ENCODE data around the gene SLC1A5.
"Not testable (repeated sequence)": the region's sequence is repeated elsewhere in the genome, so short reads cannot be mapped to it uniquely, and the experiment has no call there.

The SLC1A5 gene

DNA sequence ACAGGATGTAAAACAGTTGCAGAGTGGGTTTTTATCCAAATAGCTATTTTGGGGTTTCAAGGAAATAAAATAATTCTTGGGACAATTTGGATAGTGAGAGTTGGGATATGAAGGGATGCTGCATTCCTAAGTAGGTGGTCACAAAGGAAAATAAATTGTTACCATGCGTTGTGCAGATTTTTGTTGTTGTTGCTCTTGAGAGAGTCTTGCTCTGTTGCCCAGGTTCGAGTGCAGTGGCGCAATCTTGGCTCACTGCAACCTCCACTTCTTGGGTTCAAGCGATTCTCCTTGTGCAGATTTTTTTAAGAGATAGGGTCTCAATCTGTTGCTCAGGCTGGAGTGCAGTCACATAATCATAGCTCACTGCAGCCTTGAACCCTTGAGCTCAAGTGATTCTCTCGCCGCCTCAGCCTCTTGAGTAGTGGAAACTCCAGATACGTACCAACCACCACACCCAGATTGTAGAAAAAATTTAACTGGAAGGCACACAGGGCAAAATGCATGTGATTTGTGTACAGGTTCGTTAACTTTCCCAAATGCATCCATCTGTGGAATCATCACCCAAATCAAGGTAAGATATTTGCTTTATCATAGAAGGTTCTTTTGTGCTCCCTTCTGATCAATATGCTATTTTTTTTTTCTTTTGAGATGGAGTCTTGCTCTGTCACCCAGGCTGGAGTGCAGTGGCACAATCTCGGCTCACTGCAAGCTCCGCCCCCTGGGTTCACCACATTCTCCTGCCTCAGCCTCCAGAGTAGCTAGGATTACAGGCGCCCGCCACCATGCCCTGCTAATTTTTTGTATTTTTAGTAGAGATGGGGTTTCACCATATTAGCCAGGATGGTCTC, 16.0 kb downstream of the SLC1A5 start:
- no peak for DNase-seq (ENCODE audit: low read depth in 3 of 3)

DNA sequence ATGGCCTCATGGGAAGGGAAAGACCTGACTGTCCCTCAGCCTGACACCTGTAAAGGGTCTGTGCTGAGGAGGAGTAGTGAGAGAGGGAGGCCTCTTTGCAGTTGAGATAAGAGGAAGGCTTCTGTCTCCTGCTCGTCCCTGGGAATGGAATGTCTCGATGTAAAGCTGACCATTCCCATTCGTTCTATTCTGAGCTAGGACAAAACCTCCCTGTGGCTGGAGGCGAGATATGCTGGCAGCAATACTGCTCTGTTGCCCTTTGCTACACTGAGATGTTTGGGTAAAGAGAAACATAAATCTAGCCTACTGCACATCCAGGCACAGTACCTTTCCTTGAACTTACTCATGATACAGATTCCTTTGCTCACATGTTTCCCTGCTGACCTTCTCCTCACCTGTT, 19.6 kb downstream of the SLC1A5 start:
- DNase-seq (ENCODE audit: low read depth in 3 of 3): not testable (repeated sequence)

DNA sequence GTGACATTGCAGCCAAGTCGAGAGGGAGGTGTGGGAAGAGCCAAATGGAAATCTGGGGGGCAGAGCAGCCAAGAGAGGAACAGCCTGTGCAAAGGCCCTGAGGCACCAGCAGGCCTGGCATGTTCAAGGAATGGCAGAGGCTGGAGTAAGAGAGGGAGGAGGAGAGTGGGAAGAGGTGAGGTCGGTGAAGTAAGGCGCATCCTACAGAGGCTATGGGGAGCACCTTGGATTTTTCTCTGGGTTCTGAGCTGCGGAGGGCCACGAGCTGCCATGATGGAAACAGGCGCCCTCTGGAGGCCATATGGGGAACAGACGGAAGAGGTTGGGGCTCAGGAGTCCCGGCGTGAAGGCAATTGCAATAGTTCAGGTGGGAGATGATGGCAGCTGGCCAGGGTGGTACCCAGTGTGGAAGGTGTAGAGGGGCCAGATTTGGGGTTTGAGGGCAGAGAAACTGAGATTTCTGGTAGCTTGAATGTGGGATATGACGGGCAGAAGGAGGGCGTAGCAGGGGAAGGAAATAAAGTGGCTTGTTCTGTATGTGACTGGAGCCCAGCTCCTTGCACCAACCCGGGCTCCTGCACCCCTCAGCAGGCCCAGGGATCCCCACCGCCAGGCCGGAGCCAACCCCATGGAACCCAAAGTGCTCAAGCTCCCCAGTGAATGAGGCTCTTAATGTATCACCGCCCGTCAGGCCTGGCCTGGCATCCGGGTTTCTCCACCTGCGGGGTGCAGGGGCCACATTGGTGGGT, 21.7 kb downstream of the SLC1A5 start:
- DNase-seq (ENCODE audit: low read depth in 3 of 3): no peak

DNA sequence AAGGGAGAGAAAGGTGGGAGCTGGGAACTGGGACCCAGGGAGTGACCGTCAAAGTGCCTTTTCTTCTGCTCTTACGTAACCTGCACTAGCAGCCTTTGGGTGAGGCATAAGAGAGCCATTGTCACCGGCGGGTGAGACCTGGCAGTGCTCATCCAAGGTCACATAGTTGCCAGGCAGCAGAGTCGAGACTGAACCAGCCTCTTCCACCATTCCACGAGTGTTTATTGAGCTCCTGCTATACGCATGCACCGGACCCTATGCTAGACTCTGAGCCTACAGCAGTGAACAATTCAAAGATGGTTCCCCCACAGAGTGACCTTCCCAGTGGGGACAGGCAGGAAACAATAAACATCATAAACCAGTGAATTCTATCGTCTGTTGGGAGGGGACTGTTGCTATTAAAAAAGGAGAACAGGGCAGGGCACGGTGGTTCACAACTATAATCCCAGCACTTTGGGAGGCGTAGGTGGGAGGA, 23.5 kb downstream of the SLC1A5 start:
- no peak for DNase-seq (ENCODE audit: low read depth in 3 of 3)

DNA sequence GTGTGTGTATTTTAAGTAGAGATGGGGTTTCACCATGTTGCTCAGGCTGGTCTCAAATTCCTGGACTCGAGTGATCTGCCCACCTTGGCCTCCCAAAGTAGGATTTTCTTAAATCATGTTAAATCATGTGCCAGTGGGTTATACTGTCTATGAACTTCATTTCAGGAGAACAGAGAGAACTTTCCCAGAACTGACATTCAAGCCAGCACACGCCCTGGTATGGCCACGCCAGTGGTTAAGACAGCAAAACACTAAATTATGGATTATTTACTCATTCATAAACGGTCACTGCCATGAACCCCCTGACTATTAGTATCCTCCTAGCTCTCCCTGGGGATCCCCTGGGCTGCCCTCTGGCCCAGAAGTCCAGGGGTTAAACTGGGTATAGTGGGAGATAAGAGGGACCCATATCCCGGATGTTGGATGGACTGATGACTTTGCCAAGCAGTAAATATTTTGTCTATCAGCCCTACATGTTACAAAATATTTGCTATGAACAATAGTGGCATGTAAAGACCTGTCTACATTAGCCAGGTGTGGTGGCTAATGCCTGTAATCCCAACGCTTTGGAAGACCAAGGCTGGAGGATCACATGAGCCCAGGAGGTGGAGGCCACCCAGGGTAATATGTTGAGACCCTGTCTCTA, 26.0 kb downstream of the SLC1A5 start:
- DNase-seq (ENCODE audit: low read depth in 3 of 3): no peak

DNA sequence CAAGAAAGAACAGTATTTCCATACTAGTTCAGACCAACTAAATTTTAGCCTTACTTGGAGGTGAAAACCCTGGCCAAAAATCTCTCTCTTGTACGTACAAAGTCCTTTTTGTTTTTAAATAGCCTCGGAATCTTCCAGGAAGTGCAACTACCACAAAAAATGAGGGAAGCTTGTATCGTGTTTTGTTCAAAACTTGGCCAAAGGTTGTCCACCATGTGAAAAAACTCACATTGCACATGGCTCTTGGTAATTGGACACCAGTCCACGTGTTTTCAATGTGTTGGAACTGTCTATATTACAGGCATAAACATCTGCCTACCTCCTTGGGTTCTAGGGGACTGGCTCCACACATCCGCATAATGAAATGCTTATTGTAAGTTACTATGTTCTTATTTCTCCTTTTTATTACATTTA, 27.0 kb downstream of the SLC1A5 start:
- DNase-seq (ENCODE audit: low read depth in 3 of 3): no peak

DNA sequence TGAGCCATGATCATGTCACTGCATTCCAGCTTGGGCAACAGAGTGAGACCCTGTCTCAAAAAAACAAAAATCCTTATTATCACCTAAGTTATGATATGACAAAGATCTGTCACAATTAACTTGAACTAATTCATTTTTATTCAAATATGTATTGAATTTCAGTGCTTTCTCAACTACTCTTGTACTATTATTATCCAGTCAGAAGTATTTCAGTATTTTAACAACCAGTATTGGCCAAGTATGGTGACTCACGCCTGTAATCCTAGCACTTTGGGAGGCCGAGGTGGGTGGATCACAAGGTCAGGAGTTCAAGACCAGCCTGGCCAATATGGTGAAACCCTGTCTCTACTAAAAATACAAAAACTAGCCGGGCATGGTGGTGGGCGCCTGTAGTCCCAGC, 27.5 kb downstream of the SLC1A5 start:
- DNase-seq (ENCODE audit: low read depth in 3 of 3): not testable (repeated sequence)

DNA sequence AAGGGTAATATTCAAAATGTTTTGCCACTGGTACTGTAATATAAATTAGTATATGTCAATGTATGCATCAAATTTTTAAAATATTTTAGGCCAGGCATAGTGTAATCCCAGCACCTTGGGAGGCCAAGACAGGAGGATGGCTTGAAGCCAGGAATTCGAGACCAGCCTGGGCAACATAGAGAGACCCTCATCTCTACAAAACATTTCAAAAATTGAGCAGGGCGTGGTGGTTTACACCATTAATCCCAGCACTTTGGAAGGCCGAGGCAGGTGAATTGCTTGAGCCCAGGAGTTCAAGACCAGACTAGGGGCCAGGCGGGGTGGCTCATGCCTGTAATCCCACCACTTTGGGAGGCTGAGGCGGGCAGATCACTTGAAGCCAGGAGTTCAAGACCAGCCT, 28.0 kb downstream of the SLC1A5 start:
- DNase-seq (ENCODE audit: low read depth in 3 of 3): no peak

DNA sequence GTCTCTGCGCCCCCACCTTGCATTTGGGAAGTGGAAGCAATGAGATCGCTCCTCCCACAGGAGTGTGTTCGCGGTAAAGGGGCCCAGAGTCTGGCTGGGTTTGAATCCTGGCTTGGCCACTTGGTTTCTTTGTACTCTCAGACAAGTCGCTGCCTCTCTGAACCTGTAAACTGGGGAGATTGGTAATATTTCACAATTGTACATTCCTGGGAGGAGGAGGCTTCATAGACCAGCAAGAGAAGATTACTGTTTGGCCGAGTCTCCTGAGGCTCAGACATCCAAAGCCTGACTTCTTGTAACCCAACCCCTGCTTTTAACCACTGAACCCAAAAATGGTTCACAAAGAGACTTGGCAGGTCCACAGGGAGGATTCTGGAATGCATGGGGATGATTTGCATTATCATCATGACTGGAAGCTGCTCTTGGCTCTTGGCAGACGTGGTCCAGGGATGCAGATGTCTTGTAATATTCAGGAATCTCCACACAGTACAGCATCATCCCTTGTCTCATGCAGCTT, 28.5 kb downstream of the SLC1A5 start:
- DNase-seq (ENCODE audit: low read depth in 3 of 3): no peak

DNA sequence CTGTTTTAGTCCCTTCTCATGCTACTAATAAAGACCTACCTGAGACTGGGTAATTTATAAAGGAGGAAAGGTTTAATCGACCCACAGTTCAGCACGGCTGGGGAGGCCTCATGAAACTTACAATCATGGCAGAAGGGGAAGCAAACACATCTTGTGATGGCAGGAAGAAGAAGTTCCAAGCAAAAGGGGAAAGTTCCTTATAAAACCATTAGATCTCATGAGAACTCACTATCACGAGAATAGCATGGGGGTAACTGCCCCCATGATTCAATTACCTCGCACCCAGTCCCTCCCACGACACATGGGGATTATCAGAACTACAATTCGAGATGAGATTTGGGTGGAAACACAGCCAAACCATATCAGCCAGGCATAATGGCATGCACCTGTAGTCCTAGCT, 29.2 kb downstream of the SLC1A5 start:
- no peak for DNase-seq (ENCODE audit: low read depth in 3 of 3)

DNA sequence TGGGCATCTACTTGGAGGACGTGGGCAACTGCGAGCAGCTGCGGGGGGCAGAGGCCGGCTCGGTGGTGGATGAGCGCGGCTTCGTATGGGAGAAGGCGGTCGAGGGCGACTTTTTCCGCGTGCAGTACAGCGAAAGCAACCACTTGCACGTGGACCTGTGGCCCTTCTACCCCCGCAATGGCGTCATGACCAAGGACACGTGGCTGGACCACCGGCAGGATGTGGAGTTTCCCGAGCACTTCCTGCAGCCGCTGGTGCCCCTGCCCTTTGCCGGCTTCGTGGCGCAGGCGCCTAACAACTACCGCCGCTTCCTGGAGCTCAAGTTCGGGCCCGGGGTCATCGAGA, 31.9 kb downstream of the SLC1A5 start:
- no peak for DNase-seq (ENCODE audit: low read depth in 3 of 3)

DNA sequence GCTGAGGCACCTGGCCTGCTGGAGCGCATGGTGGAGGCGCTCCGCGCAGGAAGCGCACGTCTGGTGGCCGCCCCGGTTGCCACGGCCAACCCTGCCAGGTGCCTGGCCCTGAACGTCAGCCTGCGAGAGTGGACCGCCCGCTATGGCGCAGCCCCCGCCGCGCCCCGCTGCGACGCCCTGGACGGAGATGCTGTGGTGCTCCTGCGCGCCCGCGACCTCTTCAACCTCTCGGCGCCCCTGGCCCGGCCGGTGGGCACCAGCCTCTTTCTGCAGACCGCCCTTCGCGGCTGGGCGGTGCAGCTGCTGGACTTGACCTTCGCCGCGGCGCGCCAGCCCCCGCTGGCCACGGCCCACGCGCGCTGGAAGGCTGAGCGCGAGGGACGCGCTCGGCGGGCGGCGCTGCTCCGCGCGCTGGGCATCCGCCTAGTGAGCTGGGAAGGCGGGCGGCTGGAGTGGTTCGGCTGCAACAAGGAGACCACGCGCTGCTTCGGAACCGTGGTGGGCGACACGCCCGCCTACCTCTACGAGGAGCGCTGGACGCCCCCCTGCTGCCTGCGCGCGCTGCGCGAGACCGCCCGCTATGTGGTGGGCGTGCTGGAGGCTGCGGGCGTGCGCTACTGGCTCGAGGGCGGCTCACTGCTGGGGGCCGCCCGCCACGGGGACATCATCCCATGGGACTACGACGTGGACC, 32.4 kb downstream of the SLC1A5 start:
- no peak for DNase-seq (ENCODE audit: low read depth in 3 of 3)

DNA sequence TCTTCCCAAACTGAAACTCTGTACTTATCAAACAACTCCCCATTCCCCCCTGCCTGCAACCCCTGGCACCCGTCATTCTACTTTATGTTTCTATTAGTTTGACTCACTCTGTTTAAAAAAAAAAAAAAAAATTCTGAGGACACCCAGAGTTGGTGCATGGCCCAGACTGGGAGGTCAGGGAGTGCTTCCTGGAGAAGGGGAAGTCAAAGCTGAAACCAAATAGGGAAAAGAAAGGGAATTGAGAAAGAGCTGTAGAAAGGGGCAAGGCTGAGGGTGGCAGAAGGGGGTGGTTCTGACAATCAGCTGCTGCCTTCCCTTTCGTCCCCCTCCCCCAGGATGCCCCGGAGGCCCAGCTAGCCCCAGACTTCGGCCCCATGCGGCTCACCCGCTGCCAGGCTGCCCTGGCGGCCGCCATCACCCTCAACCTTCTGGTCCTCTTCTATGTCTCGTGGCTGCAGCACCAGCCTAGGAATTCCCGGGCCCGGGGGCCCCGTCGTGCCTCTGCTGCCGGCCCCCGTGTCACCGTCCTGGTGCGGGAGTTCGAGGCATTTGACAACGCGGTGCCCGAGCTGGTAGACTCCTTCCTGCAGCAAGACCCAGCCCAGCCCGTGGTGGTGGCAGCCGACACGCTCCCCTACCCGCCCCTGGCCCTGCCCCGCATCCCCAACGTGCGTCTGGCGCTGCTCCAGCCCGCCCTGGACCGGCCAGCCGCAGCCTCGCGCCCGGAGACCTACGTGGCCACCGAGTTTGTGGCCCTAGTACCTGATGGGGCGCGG, 33.1 kb downstream of the SLC1A5 start:
- no peak for DNase-seq (ENCODE audit: low read depth in 3 of 3)

DNA sequence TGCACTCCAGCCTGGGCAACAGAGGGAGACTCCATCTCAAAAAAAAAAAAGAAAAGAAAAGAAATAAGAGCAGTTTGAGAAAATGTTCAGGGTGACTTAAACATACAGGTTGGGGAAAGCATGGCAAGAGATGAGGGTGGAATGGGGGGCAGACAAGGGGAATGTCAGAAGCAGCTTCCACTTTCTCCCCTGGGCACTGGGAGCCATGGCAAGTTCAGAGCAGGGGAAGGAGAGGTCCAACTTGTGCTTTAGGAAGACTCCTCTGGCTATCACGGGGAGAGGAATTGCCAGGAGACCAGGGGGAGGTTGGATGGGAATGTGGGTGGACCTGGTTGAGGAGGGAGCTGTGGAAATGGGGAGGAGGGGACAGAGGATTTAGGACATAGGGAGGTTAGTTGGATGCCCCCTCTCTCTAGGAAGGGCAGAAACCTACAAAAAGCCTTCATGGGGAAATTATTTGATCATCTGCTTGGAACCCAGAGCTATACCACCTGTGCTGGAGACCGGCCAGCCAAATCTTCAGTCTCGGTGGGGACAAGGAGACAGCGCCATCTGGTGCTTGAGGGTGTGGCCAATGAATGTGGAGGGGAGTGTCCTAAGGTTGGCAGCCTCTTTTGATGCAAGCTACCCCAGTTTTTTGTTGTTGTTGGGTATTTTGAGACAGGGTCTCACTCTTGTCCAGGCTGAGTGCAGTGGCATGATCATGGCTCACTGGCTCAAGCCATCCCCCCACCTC, 34.8 kb downstream of the SLC1A5 start:
- peak in 2 of 3 experiments; percentile 41 for DNase-seq (ENCODE audit: low read depth in 3 of 3)

DNA sequence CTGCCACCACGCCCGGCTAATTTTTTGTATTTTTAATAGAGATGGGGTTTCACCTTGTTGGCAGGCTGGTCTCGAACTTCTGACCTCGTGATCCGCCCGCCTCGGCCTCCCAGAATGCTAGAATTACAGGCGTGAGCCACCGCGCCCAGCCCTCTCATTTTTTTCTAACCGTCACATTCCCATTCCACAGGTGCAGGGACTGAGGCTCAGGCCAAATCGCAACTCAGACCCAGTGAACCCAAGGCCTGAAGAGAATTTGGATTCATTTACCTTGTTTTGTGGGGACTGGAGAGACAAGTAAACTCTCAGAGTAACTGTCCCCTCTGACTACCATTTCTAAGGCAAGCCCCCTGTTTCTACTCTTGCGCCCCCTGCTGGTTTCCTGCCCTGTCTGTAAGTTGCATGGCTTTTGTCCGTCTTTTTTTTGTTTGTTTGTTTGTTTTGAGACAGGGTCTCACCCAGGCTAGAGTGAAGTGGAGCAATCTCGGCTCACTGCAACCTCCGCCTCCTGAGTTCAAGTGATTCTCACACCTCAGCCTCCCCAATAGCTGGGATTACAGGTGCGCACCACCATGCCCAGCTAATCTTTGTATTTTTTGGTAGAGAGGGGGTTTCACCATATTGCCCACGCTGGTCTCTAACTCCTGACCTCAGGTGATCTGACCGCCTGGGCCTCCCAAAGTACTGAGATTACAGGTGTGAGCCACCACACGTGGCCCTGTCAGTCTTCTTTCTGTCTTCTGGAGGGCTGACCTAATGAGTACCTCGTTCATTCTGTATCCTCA, 39.9 kb downstream of the SLC1A5 start:
- peak; percentile 52 to 69 (median 62) for DNase-seq (ENCODE audit: low read depth in 3 of 3)

DNA sequence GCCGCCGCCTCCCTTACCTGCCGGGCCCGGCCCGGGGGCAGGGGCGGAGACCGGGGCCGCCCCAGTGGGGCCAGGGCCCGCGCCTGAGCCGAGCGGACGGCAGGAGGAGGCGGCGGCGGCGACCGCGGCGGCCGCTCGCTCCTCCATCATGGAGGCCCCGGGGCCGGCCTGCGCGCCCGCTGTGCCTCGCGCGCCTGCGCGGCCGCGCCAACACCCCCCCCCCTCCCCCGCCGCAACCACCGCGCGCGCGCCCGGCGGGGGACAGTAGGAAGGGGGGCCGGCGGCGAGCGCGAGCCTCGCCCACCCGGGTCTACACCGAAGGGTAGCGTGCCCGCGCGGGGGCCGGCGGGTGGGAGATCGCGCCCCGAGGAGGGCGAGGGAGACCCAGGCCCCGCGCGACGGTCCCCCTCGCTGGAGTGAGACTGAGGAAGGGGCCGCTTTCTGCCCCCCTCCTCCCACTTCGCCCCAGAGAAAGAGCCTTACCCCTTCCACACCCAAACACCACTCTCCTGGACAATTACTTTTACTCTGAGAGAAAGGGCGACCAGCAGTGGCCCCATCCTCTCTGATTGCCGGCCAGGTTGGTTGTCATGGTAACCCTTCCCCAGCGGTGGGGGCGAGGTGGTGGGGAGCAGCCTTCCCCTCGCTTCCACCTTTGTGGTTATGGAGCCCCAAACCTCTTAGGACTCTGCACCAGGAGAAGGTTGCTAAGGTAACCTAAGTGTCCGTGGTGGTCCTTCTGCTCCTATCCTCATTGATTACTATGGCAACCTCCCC, 41.9 kb downstream of the SLC1A5 start, which contains the start of gene STRN4:
Gene STRN4, minus strand, starts transcription at position 170 of the 777 bp plus-strand sequence. Its CDS starts 20 bp downstream, at position 150.
- peak; percentile 23 to 42 (median 40) for DNase-seq (ENCODE audit: low read depth in 3 of 3)

DNA sequence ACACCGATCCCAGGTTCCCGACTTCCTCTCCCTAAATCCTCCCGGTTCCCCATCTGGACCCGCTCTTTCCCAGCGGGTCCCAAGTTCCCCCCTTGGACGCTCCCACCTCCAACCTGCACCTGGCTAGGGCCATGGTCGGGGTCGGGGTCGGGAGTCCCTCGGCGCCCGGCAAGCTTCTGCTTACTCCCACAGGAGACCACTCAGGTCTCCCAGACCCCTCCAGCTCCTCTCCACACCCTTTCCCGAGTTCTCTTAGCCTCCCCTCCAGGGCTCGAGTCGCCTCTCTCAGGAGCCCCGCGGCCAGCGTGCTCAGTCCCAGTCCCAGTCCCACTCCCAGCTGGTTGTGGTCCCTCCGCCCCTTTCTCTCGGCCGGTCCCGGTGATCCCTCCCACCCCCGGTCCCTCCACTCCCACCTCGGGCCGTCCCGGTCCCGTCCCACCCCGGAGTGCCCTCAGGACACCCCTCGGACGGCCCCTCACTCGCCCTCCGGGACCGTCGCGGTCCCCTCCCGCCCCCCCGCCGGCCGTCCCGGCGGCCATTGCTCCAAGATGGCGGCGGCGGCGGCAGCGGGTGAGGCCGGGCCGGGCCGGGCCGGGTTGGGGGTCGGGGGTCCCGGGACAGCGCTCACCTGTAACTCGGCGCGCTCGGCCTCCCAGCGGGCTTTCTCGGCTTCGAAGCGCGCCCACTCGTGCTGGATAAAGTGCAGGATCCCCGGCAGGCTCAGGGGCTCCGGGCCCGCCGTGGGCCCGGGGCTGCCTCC, 42.7 kb downstream of the SLC1A5 start, which contains the start of gene FKRP:
Gene FKRP, plus strand, starts transcription at position 537 of the 760 bp plus-strand sequence. CDS start 9,394 bp downstream, outside the sequence.
- DNase-seq (ENCODE audit: low read depth in 3 of 3): peak in 1 of 3 experiments; percentile 38

Measured in stimulated activated CD4-positive, alpha-beta T cell treated with anti-CD3 and anti-CD28 coated beads, TNF-alpha, amount 100 ng/mL, for 4 hours (primary cell).